Naive thymus-derived CD8-positive, alpha-beta T cell (primary cell): ENCODE data around the gene APOC3. TPM values are rescaled to one million over a fixed set of nuclear protein-coding genes. Genes with fewer than 3 reads are reported as not detected.
A peak's percentile ranks its signal among the peaks of the same experiment; 100 is the strongest.

Experiments
- ATAC-seq, 2 donors: fragments of 150-1000 bp; cut with Tn5 transposase in 1 of 2; sonication (Bioruptor Pico), chemical (Tn5 transposase) in 1 of 2; 1 replicate in 1 of 2; 2 replicates in 1 of 2; pipeline ENCODE4 v1.10.0; 2021; ENCODE audit warnings: mild to moderate bottlenecking in 2 of 2, moderate library complexity in 2 of 2
- POLR2A ChIA-PET: fragments of 350-600 bp; sonication (Branson Sonifier 250); formaldehyde crosslinking; loops from one replicate; lab custom pipeline; 2021; ENCODE audit warnings: antibody characterized with exemption; lab: Charles Lee
- DNase-seq, 10 donors: peaks; one replicate each; pipeline versions ENCODE4 v3.0.0 to v3.0.0-alpha.2; 2020 to 2022
- H3K27ac Mint-ChIP-seq, 10 donors: one replicate each; pipeline ENCODE4 v1.8.0; 2020 to 2022; ENCODE audit warnings: mild to moderate bottlenecking in 10 of 10, mixed read lengths in 10 of 10, moderate library complexity in 4 of 10, inconsistent platforms in 1 of 10
- H3K27me3 Mint-ChIP-seq, 5 donors: one replicate each; pipeline ENCODE4 v1.8.0; 2021 to 2022; ENCODE audit warnings: mixed read lengths in 5 of 5
- H3K36me3 Mint-ChIP-seq, 3 donors: one replicate each; pipeline ENCODE4 v1.8.0; 2020 to 2022; ENCODE audit warnings: mixed read lengths in 3 of 3, mild to moderate bottlenecking in 2 of 3, inconsistent platforms in 1 of 3
- H3K4me1 Mint-ChIP-seq, 4 donors: one replicate each; pipeline ENCODE4 v1.8.0; 2021 to 2022; ENCODE audit warnings: mixed read lengths in 4 of 4
- H3K4me3 Mint-ChIP-seq, 10 donors: one replicate each; pipeline ENCODE4 v1.8.0; 2020 to 2022; ENCODE audit warnings: mild to moderate bottlenecking in 10 of 10, mixed read lengths in 10 of 10, moderate library complexity in 6 of 10, inconsistent platforms in 1 of 10
- H3K9me3 Mint-ChIP-seq, 9 donors: one replicate each; pipeline ENCODE4 v1.8.0; 2020 to 2022; ENCODE audit warnings: mixed read lengths in 9 of 9, mild to moderate bottlenecking in 3 of 9, inconsistent platforms in 1 of 9, moderate library complexity in 1 of 9
- polyA plus RNA-seq, 3 donors: library from polyadenylated mRNA; unstranded; fragments of 300-500 nt; fragmentation: Illumina TruSeq; gene quantifications; one replicate each; pipeline ENCODE4 v1.2.3, GENCODE V29; 2021
- total RNA-seq, 8 experiments: library from RNA in 2 of 8; stranded (reverse) in 2 of 8; gene quantifications; one replicate each; pipeline ENCODE4 v1.2.3 and lab custom pipeline; 2021 to 2026

APOC3 gene
- total and polyA plus RNA-seq, 5 experiments from 2014 or later, result not detected

DNA sequence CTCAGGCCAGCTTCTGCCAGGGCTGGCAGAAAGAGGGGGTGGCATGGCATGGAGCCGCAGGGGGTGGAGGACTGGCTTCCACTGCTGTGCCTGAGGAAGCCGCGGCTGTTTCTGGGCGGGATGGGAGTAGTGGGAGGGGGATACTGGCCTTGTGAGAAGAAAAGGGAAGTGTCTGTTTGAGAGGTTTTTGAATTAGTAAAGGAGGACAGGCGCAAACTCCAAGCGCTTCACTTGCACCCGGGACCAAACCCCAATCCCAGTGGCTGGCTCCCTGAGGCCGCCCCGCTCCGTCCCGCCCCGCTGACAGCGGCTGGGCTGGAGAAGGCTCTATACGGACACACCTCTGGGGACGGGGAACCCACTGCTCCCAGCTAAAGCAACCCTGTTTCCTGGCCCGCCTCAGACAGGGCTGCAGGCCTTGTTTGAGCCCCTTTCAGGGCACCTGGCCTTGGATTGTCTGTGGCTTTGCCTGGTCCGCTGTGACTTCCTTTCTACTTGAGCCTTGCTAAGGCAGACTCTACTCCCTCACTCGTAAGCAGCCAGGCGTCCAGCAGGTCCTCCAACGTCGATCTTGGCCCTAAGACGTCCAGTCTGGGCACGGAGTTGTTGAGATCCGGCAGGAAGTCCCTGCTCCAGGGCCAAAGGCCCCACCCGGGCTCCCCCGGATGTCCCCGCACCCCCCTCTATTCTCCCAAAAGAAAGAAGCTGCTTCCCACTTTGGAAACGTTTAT is 5.5 kb downstream of the APOC3 start:
- peak overlapping the region in 7 of 10 donors; percentile 31 to 87 (median 81) for H3K27ac Mint-ChIP-seq
- no peaks in the 10 kb centered on the region for H3K27me3 Mint-ChIP-seq
- POLR2A ChIA-PET, result interaction anchor here (0.9 to 5.7 kb wide), 10 partner anchors 18 to 396 kb away, joined by 3 to 60 read pairs (median 8); partner anchors contain the start of genes APOA5, BUD13, PAFAH1B2 and PCSK7
- ATAC-seq (peak in 1 of 2 donors; percentile 21), DNase-seq (peak in 1 of 10 donors; percentile 17)
- peak overlapping the region; percentile 66 to 88 (median 82) for H3K4me3 Mint-ChIP-seq
- H3K4me1 Mint-ChIP-seq, result peaks cover 5 to 18% (median 14%) of the 10 kb centered on the region in 4 donors
- H3K36me3 Mint-ChIP-seq, result no peaks in the 10 kb centered on the region
- H3K9me3 Mint-ChIP-seq, result no peaks in the 10 kb centered on the region

DNA sequence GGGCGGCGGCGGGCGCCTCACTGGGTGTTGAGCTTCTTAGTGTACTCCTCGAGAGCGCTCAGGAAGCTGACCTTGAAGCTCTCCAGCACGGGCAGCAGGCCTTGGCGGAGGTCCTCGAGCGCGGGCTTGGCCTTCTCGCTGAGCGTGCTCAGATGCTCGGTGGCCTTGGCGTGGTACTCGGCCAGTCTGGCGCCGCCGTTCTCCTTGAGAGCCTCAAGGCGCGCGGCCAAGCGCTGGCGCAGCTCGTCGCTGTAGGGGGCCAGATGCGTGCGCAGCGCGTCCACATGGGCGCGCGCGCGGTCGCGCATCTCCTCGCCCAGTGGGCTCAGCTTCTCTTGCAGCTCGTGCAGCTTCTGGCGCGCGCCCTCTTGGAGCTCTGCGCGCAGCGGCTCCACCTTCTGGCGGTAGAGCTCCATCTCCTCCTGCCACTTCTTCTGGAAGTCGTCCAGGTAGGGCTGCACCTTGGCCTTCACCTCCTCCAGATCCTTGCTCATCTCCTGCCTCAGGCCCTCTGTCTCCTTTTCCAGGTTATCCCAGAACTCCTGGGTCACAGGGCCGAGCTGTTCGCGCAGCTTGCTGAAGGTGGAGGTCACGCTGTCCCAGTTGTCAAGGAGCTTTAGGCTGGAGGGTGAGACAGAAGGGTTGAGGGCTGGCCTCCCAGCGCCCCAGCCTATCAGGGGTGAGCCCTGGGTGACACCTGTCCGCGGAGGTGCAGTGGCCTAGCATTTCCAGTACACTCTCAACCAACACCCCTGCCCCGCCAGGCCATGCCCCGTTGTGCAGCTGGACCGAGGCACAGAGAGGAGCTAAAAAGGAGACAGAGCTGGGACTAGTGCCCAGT is 6.3 kb downstream of the APOC3 start:
- POLR2A ChIA-PET, result interaction anchor here (0.8 to 5.7 kb wide), 11 partner anchors 13 to 395 kb away, joined by 3 to 60 read pairs (median 6); partner anchors contain the start of genes APOA5, BUD13, PAFAH1B2 and PCSK7
- Mint-ChIP-seq H3K36me3 (no peaks in the 10 kb centered on the region), H3K27ac (peak overlapping the region in 8 of 10 donors; percentile 60 to 91 (median 80)), H3K9me3 (no peaks in the 10 kb centered on the region), H3K27me3 (no peaks in the 10 kb centered on the region), H3K4me3 (peak overlapping the region; percentile 66 to 88 (median 82)), H3K4me1 (peaks cover 5 to 18% (median 15%) of the 10 kb centered on the region in 4 donors)
- DNase-seq (peak; percentile 71 to 89 (median 80)), ATAC-seq (peak; percentile 92 to 96)

DNA sequence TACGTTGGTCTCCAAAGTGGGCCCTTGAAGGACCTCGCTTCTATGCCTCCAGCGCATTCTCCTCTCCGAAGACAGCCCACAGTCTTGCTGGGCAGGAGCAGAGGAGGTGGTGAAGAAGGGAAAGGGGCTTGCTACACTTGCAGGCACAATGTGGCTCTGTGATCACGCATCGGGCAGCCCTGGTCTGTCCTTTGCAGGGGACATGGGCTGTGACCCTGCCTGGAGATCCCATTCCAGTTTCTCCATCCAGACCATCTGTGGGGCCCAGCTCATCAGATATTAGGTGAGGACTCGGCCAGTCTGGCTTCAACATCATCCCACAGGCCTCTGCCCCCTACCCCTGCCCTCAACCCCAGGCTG is 6.9 kb downstream of the APOC3 start:
- Mint-ChIP-seq H3K36me3 (no peaks in the 10 kb centered on the region), H3K27ac (no peak overlapping the region), H3K4me3 (peak overlapping the region in 2 of 10 donors; percentile 6 to 85), H3K27me3 (no peaks in the 10 kb centered on the region), H3K4me1 (peaks cover 5 to 18% (median 15%) of the 10 kb centered on the region in 4 donors), H3K9me3 (no peaks in the 10 kb centered on the region)
- POLR2A ChIA-PET, result interaction anchor here (0.8 to 5.7 kb wide), 7 partner anchors 12 to 261 kb away, joined by 3 to 60 read pairs (median 8); partner anchors contain the start of genes APOA5, BUD13, SIK3 and ZPR1
- no peak for DNase-seq
- ATAC-seq, result no peak

DNA sequence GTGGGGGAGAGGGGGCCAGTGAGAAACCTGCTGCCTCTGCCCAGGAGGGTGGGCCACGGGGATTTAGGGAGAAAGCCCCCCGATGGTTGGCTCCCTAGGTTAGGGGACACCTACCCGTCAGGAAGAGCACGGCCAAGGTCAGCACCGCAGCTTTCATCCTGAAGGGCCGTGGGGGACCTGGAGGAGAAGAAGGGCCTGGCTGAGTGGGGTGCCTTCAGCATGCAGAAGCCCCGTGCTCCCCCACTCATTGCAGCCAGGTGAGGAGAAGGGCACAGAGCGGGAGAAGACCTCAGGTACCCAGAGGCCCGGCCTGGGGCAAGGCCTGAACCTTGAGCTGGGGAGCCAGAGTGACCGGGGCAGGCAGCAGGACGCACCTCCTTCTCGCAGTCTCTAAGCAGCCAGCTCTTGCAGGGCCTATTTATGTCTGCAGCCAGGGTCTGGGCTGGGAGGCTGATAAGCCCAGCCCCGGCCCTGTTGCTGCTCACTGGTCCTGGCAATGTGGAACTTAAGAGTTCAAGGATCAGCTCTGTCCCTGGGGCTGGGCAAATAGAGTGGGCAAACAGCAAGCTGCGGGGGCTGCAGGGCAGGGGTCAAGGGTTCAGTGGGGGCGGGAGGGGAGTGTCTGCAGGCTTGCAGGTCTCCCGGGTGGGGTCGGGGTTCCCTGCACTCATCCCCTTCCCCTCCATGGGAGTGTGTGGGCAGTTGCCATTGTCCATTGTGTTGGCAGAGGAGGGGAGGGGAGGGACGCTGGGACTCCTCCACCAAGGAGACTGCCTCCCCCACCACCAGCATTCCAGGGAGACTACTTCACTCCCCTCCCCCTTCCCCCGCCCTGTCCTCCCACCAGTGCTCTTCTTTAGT is 7.8 kb downstream of the APOC3 start, which contains the start of gene APOA1:
TSS of gene APOA1 (minus strand) at position 392 of the 861 bp plus-strand sequence. CDS start at position 157, 235 bp downstream.
- H3K4me1 Mint-ChIP-seq, result peaks cover 5 to 18% (median 15%) of the 10 kb centered on the region in 4 donors
- POLR2A ChIA-PET, result interaction anchor here (0.6 to 5.7 kb wide), 3 partner anchors 16 to 50 kb away, joined by 6 to 60 read pairs (median 29); partner anchors contain the start of gene APOA5
- no peak within 1 kb of the TSS for H3K27ac Mint-ChIP-seq
- no peaks in the 10 kb centered on the region for H3K36me3 Mint-ChIP-seq
- H3K9me3 Mint-ChIP-seq, result no peaks in the 10 kb centered on the region
- peak within 1 kb of the TSS in 3 of 10 donors; percentile 6 to 85 (median 18) for H3K4me3 Mint-ChIP-seq
- H3K27me3 Mint-ChIP-seq, result no peaks in the 10 kb centered on the region
- no peak for ATAC-seq
- no peak for DNase-seq

GRCh38 chr11:116838321-116839084 is 8.8 kb downstream of the APOC3 start:
- H3K9me3 Mint-ChIP-seq, result no peaks in the 10 kb centered on the region
- peaks cover 0 to 6% (median 0%) of the 10 kb centered on the region in 3 donors for H3K36me3 Mint-ChIP-seq
- H3K27ac Mint-ChIP-seq, result no peak overlapping the region
- POLR2A ChIA-PET, result interaction anchor here (5.7 kb wide), 1 partner anchor 15 kb away, joined by 60 read pairs; no protein-coding TSS in a partner anchor
- H3K4me1 Mint-ChIP-seq, result peaks cover 5 to 18% (median 15%) of the 10 kb centered on the region in 4 donors
- ATAC-seq, result no peak
- H3K4me3 Mint-ChIP-seq, result peak overlapping the region in 1 of 10 donors; percentile 18
- no peak for DNase-seq
- H3K27me3 Mint-ChIP-seq, result no peaks in the 10 kb centered on the region

- Mint-ChIP-seq H3K4me3 (no peak overlapping the region), H3K9me3 (no peaks in the 10 kb centered on the region), H3K36me3 (peaks cover 0 to 19% (median 5%) of the 10 kb centered on the region in 3 donors), H3K4me1 (peaks cover 2 to 11% (median 7%) of the 10 kb centered on the region in 4 donors), H3K27me3 (no peaks in the 10 kb centered on the region), H3K27ac (no peak overlapping the region)
- DNase-seq (no peak), ATAC-seq (no peak)
- POLR2A ChIA-PET, result no interaction called here
These were observed 10.6 kb downstream of the APOC3 start for GRCh38 chr11:116840224-116840745.

DNA sequence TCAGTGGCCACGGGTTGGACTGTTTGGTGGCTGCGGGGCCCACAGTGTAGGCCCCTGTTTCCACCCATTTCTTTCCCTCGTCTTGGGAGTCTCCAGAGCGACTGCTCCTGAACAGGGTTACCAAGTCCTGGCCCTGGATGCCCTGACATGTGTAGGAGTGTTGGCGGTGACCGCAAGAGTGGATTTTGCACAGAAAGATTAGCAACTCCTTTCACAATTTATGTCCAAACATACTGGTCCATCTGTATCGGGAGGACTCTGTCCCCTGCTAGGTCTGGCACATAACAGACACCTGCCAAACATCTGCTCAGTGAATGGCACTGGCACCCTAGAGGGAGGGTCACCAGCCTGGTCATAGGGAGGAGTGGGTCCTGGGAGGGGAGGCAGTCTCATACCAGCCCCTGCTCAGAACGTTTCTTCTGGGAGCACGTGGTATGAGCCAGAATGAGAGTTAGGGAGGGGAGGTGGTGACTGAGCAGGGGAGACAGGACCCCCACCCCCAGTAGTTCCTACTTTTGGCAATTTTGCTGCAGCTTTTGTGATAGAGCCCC is 11.1 kb downstream of the APOC3 start:
- peaks cover 2 to 6% (median 5%) of the 10 kb centered on the region in 4 donors for H3K4me1 Mint-ChIP-seq
- peaks cover 0 to 25% (median 9%) of the 10 kb centered on the region in 3 donors for H3K36me3 Mint-ChIP-seq
- no peaks in the 10 kb centered on the region for H3K9me3 Mint-ChIP-seq
- POLR2A ChIA-PET, result no interaction called here
- H3K27ac Mint-ChIP-seq, result peak overlapping the region in 3 of 10 donors; percentile 37 to 67 (median 47)
- H3K27me3 Mint-ChIP-seq, result no peaks in the 10 kb centered on the region
- H3K4me3 Mint-ChIP-seq, result no peak overlapping the region
- ATAC-seq (no peak), DNase-seq (no peak)

GRCh38 chr11:116842117-116842516 is 12.4 kb downstream of the APOC3 start:
- Mint-ChIP-seq H3K9me3 (no peaks in the 10 kb centered on the region), H3K4me1 (peaks cover 0 to 3% (median 0%) of the 10 kb centered on the region in 4 donors), H3K27ac (peak overlapping the region in 2 of 10 donors; percentile 45 to 59), H3K36me3 (peaks cover 7 to 38% (median 14%) of the 10 kb centered on the region in 3 donors), H3K4me3 (peak overlapping the region in 2 of 10 donors; percentile 6 to 54), H3K27me3 (no peaks in the 10 kb centered on the region)
- no peak for DNase-seq
- ATAC-seq, result no peak
- POLR2A ChIA-PET, result interaction anchor here (0.6 to 1.5 kb wide), 2 partner anchors 11 to 1597 kb away, joined by 4 to 5 read pairs; no protein-coding TSS in a partner anchor

GRCh38 chr11:116842909-116843308 is 13.2 kb downstream of the APOC3 start:
- no peak for ATAC-seq
- no peak for DNase-seq
- Mint-ChIP-seq H3K4me3 (no peak overlapping the region), H3K9me3 (no peaks in the 10 kb centered on the region), H3K27me3 (no peaks in the 10 kb centered on the region), H3K27ac (peak overlapping the region in 1 of 10 donors; percentile 40), H3K36me3 (peaks cover 9 to 44% (median 18%) of the 10 kb centered on the region in 3 donors), H3K4me1 (peaks cover 0 to 3% (median 0%) of the 10 kb centered on the region in 4 donors)
- POLR2A ChIA-PET, result interaction anchor here (1.5 kb wide), 1 partner anchor 11 kb away, joined by 4 read pairs; no protein-coding TSS in a partner anchor

GRCh38 chr11:116843661-116844060 is 14.0 kb downstream of the APOC3 start:
- H3K4me1 Mint-ChIP-seq, result peaks cover 0 to 3% (median 0%) of the 10 kb centered on the region in 4 donors
- POLR2A ChIA-PET, result no interaction called here
- ATAC-seq (no peak), DNase-seq (no peak)
- no peaks in the 10 kb centered on the region for H3K9me3 Mint-ChIP-seq
- H3K4me3 Mint-ChIP-seq, result no peak overlapping the region
- peaks cover 9 to 49% (median 18%) of the 10 kb centered on the region in 3 donors for H3K36me3 Mint-ChIP-seq
- H3K27ac Mint-ChIP-seq, result no peak overlapping the region
- no peaks in the 10 kb centered on the region for H3K27me3 Mint-ChIP-seq
